MCF 10A (cell line): ENCODE measurements around the gene ANKRD62. TPM values are rescaled to one million over a fixed set of nuclear protein-coding genes. Genes with fewer than 3 reads are reported as not detected.

Experiments
- Bru-seq: library from RNA; stranded (reverse); fragments of 400-500 nt; gene quantifications from one replicate; lab custom pipeline; 2021; lab: Mats Ljungman, UMichigan
- BruChase-seq, 2 experiments: library from RNA; stranded (reverse); fragments of 400-500 nt; gene quantifications; one replicate each; lab custom pipeline; 2021; lab: Mats Ljungman, UMichigan
- BruUV-seq: library from RNA; stranded (reverse); fragments of 400-500 nt; replicated peaks from 2 replicates; lab custom pipeline; 2021; lab: Mats Ljungman, UMichigan
- CTCF ChIA-PET: fragments of 300-600 bp; sonication (Branson Sonifier 250); formaldehyde crosslinking; extraction: SDS; loops from one replicate; lab custom pipeline; 2021; ENCODE audit warnings: antibody characterized with exemption, inconsistent platforms; lab: Yijun Ruan, JAX
- POLR2A ChIA-PET: fragments of 300-600, 350-650 bp; sonication (Branson Sonifier 250); formaldehyde crosslinking; extraction: SDS; loops from one replicate; lab custom pipeline; 2020; ENCODE audit warnings: antibody characterized with exemption, inconsistent platforms; lab: Yijun Ruan, JAX
- DNase-seq: peaks from one replicate; pipeline ENCODE4 v3.0.0-alpha.2; 2018; ENCODE audit not compliant: unreplicated experiment
- H3K27ac Mint-ChIP-seq: one replicate; pipeline ENCODE4 v1.8.0; 2022; ENCODE audit warnings: mild to moderate bottlenecking, low read depth, mixed read lengths; ENCODE audit not compliant: unreplicated experiment
- H3K27me3 Mint-ChIP-seq: one replicate; pipeline ENCODE4 v1.8.0; 2022; ENCODE audit warnings: mixed read lengths; ENCODE audit not compliant: insufficient read depth, unreplicated experiment
- H3K36me3 Mint-ChIP-seq: one replicate; pipeline ENCODE4 v1.8.0; 2022; ENCODE audit warnings: mild to moderate bottlenecking, moderate library complexity, mixed read lengths; ENCODE audit not compliant: insufficient read depth, unreplicated experiment
- H3K4me1 Mint-ChIP-seq: one replicate; pipeline ENCODE4 v1.8.0; 2022; ENCODE audit warnings: mixed read lengths; ENCODE audit not compliant: insufficient read depth, unreplicated experiment
- H3K4me3 Mint-ChIP-seq: one replicate; pipeline ENCODE4 v1.8.0; 2022; ENCODE audit warnings: mild to moderate bottlenecking, moderate library complexity, mixed read lengths; ENCODE audit not compliant: unreplicated experiment
- H3K9me3 Mint-ChIP-seq: one replicate; pipeline ENCODE4 v1.8.0; 2022; ENCODE audit warnings: mixed read lengths; ENCODE audit not compliant: unreplicated experiment
- intact Hi-C: fragments of 100-400 bp; cut with micrococcal nuclease; formaldehyde crosslinking; loops from 2 replicates; pipeline ENCODE4 v1.14.1; 2022
- long read RNA-seq: library from polyadenylated mRNA; stranded (forward); transcript quantifications from one replicate; pipeline ENCODE4 v2.0.0, GENCODE V29; 2022
- total RNA-seq: library from RNA; stranded (reverse); gene quantifications from 2 replicates; pipeline ENCODE4 v1.2.3, GENCODE V29; 2022
- TF ChIP-seq, protein P1 (sequence below): fragments of 200-600 bp; IDR thresholded peaks from one replicate; pipeline ENCODE4 v1.8.0; 2022; ENCODE audit warnings: antibody characterized with exemption, mild to moderate bottlenecking; ENCODE audit not compliant: unreplicated experiment

Gene ANKRD62
- total RNA-seq (not detected in 2 replicates), Bru-seq, nascent RNA (percentile 4 among the genes with signal in this experiment), BruChase-seq, experiment 1, labeled RNA remaining after a 6-hour chase (percentile 7 among the genes with signal in this experiment), BruChase-seq, experiment 2, labeled RNA remaining after a 2-hour chase (not detected)
- long read RNA-seq, result 0 reads

DNA sequence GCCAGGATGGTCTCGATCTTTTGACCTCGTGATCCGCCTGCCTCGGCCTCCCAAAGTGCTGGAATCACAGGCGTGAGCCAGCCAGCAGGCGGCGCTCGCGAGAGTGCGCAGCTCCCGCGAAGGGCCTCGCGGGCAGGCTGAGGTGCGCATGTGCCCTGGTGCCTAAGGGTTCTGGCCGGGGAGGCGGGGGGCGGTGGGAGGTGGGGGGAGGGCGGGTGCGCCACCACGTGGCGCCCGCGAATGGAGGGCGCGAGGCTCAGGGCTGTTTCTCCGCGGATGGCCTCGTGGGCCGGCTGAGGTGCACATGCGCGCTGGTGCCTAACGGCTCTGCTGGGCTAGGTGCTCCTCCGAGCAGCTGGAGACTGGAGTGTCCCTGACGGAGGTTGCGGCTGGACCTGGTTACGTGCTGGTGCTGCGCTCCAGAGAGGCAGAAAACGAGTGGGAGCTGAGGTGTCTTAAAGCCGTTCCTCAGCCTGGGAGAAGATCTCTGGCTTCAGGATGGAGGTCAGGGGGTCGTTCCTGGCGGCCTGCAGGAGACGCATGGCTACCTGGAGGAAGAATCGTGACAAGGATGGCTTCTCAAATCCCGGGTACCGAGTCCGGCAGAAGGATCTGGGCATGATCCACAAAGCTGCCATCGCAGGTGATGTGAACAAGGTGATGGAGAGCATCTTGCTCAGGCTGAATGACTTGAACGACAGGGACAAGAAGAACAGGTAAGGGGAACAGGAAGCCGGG, at the start of gene ANKRD62:
TSS of gene ANKRD62 (plus strand) at position 324 of the 738 bp plus-strand sequence. CDS start at position 499, 175 bp downstream.
- CTCF ChIA-PET, result interaction anchor here (0.6 to 3.8 kb wide), 6 partner anchors 11 to 1815 kb away, joined by 3 to 30 read pairs (median 4); no protein-coding TSS in a partner anchor
- no peak within 1 kb of the TSS for H3K4me3 Mint-ChIP-seq
- no peak within 1 kb of the TSS for H3K27ac Mint-ChIP-seq
- no peaks in the 10 kb centered on the region for H3K36me3 Mint-ChIP-seq
- intact Hi-C loops, result no loop called here
- TF ChIP-seq, protein P1, sequence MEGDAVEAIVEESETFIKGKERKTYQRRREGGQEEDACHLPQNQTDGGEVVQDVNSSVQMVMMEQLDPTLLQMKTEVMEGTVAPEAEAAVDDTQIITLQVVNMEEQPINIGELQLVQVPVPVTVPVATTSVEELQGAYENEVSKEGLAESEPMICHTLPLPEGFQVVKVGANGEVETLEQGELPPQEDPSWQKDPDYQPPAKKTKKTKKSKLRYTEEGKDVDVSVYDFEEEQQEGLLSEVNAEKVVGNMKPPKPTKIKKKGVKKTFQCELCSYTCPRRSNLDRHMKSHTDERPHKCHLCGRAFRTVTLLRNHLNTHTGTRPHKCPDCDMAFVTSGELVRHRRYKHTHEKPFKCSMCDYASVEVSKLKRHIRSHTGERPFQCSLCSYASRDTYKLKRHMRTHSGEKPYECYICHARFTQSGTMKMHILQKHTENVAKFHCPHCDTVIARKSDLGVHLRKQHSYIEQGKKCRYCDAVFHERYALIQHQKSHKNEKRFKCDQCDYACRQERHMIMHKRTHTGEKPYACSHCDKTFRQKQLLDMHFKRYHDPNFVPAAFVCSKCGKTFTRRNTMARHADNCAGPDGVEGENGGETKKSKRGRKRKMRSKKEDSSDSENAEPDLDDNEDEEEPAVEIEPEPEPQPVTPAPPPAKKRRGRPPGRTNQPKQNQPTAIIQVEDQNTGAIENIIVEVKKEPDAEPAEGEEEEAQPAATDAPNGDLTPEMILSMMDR, result no peak
- H3K4me1 Mint-ChIP-seq, result peaks cover 4% of the 10 kb centered on the region
- no peaks in the 10 kb centered on the region for H3K9me3 Mint-ChIP-seq
- no peaks in the 10 kb centered on the region for H3K27me3 Mint-ChIP-seq
- BruUV-seq, result no TSS peak
- POLR2A ChIA-PET, result no interaction called here
- no peak for DNase-seq

GRCh38 chr18:12044591-12044990, 49.1 kb upstream of the ANKRD62 start:
- intact Hi-C loops, result no loop called here
- Mint-ChIP-seq H3K4me1 (peaks cover 14% of the 10 kb centered on the region), H3K4me3 (no peak overlapping the region)

DNA sequence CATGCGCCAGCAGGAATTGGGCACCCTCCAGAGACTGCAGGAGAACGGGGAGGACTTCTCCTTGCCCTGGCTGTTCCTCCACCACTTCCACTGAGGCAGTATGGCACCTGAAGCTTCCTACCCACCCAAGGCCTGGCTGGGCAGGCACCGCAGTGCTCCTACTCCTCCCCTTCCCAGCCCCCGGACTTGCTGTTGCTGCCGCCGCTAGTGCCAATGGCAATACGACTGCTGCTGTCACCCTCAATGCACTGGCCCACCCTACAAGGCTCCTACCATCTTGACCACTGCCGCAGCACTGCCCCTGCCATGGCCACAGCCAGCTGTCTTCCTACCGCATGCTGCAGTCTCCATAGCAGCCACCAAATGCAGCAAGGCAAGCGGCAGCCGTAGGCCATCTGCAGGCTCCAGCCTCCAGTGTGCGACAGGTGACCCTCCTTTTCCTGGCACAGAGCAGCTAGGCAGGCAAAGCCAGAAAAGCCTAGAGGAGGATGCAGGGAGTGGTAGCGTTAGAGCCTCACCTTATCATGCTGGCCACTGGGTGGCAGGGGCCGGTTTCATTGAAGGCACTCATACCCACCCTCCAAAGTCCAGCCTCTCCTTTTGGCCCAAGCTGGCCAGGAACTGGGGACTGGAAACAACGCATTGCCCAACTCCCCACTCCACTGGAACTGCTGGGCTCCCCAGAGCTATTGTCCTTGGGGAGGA, 47.4 kb upstream of the ANKRD62 start:
- intact Hi-C loops, result no loop called here
- ChIA-PET CTCF (no interaction called here), POLR2A (no interaction called here)
- H3K27ac Mint-ChIP-seq, result no peak overlapping the region
- TF ChIP-seq, protein P1, result no peak
- no peaks in the 10 kb centered on the region for H3K9me3 Mint-ChIP-seq
- no peak for DNase-seq
- H3K36me3 Mint-ChIP-seq, result no peaks in the 10 kb centered on the region
- H3K4me3 Mint-ChIP-seq, result no peak overlapping the region
- no peaks in the 10 kb centered on the region for H3K27me3 Mint-ChIP-seq
- peaks cover 13% of the 10 kb centered on the region for H3K4me1 Mint-ChIP-seq
- BruUV-seq, result no TSS peak

More at GRCh38 chr18:12044591-12044990, 49.1 kb upstream of the ANKRD62 start:
- CTCF ChIA-PET, result interaction anchor here (0.6 kb wide), 1 partner anchor 216 kb away, joined by 5 read pairs; no protein-coding TSS in a partner anchor
- Mint-ChIP-seq H3K36me3 (no peaks in the 10 kb centered on the region), H3K27ac (no peak overlapping the region), H3K27me3 (no peaks in the 10 kb centered on the region), H3K9me3 (no peaks in the 10 kb centered on the region)
- POLR2A ChIA-PET, result no interaction called here
- DNase-seq, result no peak
- TF ChIP-seq, protein P1, result no peak
- BruUV-seq, result no TSS peak
